GM23338 (cell line): ENCODE measurements around the gene ZNF229. TPM values are rescaled to one million over a fixed set of nuclear protein-coding genes. Genes with fewer than 3 reads are reported as not detected.

ENCODE experiments used
- ATAC-seq: fragments of 200-7000 bp; cut with Tn5 transposase; 3 replicates; pipeline ENCODE4 v1.9.1; 2020
- DNase-seq: peaks from one replicate; pipeline ENCODE4 v3.0.0-alpha.2; 2015; ENCODE audit warnings: low spot score
- H2AFZ ChIP-seq: fragments of 200-600 bp; sonication (generic); 2 replicates; pipeline ENCODE4 v1.8.0; 2016; ENCODE audit warnings: antibody characterized with exemption, mild to moderate bottlenecking, moderate library complexity
- H3F3A ChIP-seq: fragments of 200-600 bp; sonication (generic); replicated peaks from 2 replicates; pipeline ENCODE4 v1.8.0; 2017; ENCODE audit warnings: antibody characterized with exemption, mixed run types, low read depth
- H3K27ac ChIP-seq: fragments of 200-600 bp; sonication (generic); 2 replicates; pipeline ENCODE4 v1.6.1; 2016; ENCODE audit warnings: low read depth
- H3K27me3 ChIP-seq: fragments of 200-600 bp; sonication (generic); 2 replicates; pipeline ENCODE4 v1.8.0; 2016; ENCODE audit warnings: mild to moderate bottlenecking, mixed run types, moderate library complexity; ENCODE audit not compliant: insufficient read depth
- H3K36me3 ChIP-seq: fragments of 200-600 bp; sonication (generic); 2 replicates; pipeline ENCODE4 v1.8.0; 2016; ENCODE audit warnings: mild to moderate bottlenecking; ENCODE audit not compliant: insufficient read depth
- H3K4me1 ChIP-seq: fragments of 200-600 bp; sonication (generic); 2 replicates; pipeline ENCODE4 v1.8.0; 2016; ENCODE audit warnings: mild to moderate bottlenecking, moderate library complexity; ENCODE audit not compliant: insufficient read depth
- H3K4me2 ChIP-seq: fragments of 200-600 bp; sonication (generic); 2 replicates; pipeline ENCODE4 v1.7.1; 2017; ENCODE audit warnings: mixed run types
- H3K4me3 ChIP-seq: fragments of 200-600 bp; sonication (generic); 2 replicates; pipeline ENCODE4 v1.6.1; 2016; ENCODE audit warnings: mixed run types
- H3K79me2 ChIP-seq: fragments of 200-600 bp; sonication (generic); replicated peaks from 2 replicates; pipeline ENCODE4 v1.8.0; 2017; ENCODE audit warnings: mild to moderate bottlenecking; ENCODE audit not compliant: insufficient read depth
- H3K9me2 ChIP-seq: fragments of 200-600 bp; sonication (generic); 2 replicates; pipeline ENCODE4 v1.8.0; 2017; ENCODE audit not compliant: insufficient read depth
- H4K20me1 ChIP-seq: fragments of 200-600 bp; sonication (generic); replicated peaks from 2 replicates; pipeline ENCODE4 v1.8.0; 2017; ENCODE audit warnings: mild to moderate bottlenecking; ENCODE audit not compliant: insufficient read depth
- H3K27ac Mint-ChIP-seq: 2 replicates; pipeline ENCODE4 v1.8.0; 2020; ENCODE audit warnings: inconsistent platforms, mild to moderate bottlenecking, moderate library complexity, mixed read lengths
- H3K27me3 Mint-ChIP-seq: 3 replicates; pipeline ENCODE4 v1.8.0; 2022; ENCODE audit warnings: low read depth, mild to moderate bottlenecking, moderate library complexity, mixed read lengths, inconsistent platforms; ENCODE audit not compliant: insufficient read depth, poor library complexity
- H3K36me3 Mint-ChIP-seq: 3 replicates; pipeline ENCODE4 v1.8.0; 2021; ENCODE audit warnings: low read depth, mild to moderate bottlenecking, inconsistent platforms, moderate library complexity, mixed read lengths
- H3K4me1 Mint-ChIP-seq: 3 replicates; pipeline ENCODE4 v1.8.0; 2020; ENCODE audit warnings: mild to moderate bottlenecking, inconsistent platforms, mixed read lengths
- H3K4me3 Mint-ChIP-seq: 3 replicates; pipeline ENCODE4 v1.8.0; 2021; ENCODE audit warnings: moderate library complexity, mild to moderate bottlenecking, inconsistent platforms, mixed read lengths
- H3K9me3 Mint-ChIP-seq: 3 replicates; pipeline ENCODE4 v1.8.0; 2020; ENCODE audit warnings: moderate library complexity, mild to moderate bottlenecking, inconsistent platforms, mixed read lengths
- CREB1 ChIP-seq: fragments of 250-450 bp; sonication (Bioruptor Pico); IDR thresholded peaks from 2 replicates; pipeline ENCODE4 v1.5.0; 2020; ENCODE audit warnings: low read depth, mild to moderate bottlenecking, moderate library complexity
- EZH2 ChIP-seq: fragments of 200-600 bp; sonication (generic); IDR thresholded peaks from one replicate; pipeline ENCODE4 v1.8.0; 2017; ENCODE audit warnings: antibody characterized with exemption, mild to moderate bottlenecking, low read depth; ENCODE audit not compliant: unreplicated experiment
- EZH2phosphoT487 ChIP-seq: fragments of 200-600 bp; sonication (generic); IDR thresholded peaks from one replicate; pipeline ENCODE4 v1.8.1; 2018; ENCODE audit warnings: antibody characterized with exemption; ENCODE audit not compliant: unreplicated experiment
- JUNB ChIP-seq: IDR thresholded peaks from one replicate; pipeline ENCODE4 v1.6.1; 2016; ENCODE audit warnings: antibody characterized with exemption; ENCODE audit not compliant: unreplicated experiment
- NANOG ChIP-seq: IDR thresholded peaks from 2 replicates; pipeline ENCODE4 v1.6.1; 2016; ENCODE audit warnings: antibody characterized with exemption, borderline replicate concordance
- POLR2AphosphoS5 ChIP-seq: IDR thresholded peaks from 2 replicates; pipeline ENCODE4 v1.6.1; 2016; ENCODE audit warnings: antibody characterized with exemption, low read depth
- STAT1 ChIP-seq: IDR thresholded peaks from one replicate; pipeline ENCODE4 v1.6.1; 2016; ENCODE audit warnings: antibody characterized with exemption; ENCODE audit not compliant: unreplicated experiment
- ZNF114 ChIP-seq: fragments of 250-450 bp; sonication (Bioruptor Pico); IDR thresholded peaks from 2 replicates; pipeline ENCODE4 v1.5.0; 2020; ENCODE audit warnings: mild to moderate bottlenecking, moderate library complexity
- ZNF331 ChIP-seq: fragments of 250-450 bp; sonication (Bioruptor Pico); IDR thresholded peaks from 2 replicates; pipeline ENCODE4 v1.5.0; 2020; ENCODE audit warnings: low read depth, mild to moderate bottlenecking, moderate library complexity
- long read RNA-seq: library from polyadenylated mRNA; unstranded; transcript quantifications from one replicate; pipeline ENCODE4 v2.0.0, GENCODE V29; 2020; ENCODE audit not compliant: unreplicated experiment
- polyA plus RNA-seq: library from polyadenylated mRNA; unstranded; fragments of >200 nt; fragmentation: Nextera tagmentation; extraction: Ambion mirVana; gene quantifications from 2 replicates; pipeline ENCODE4 v1.2.1, GENCODE V29; 2016
- total RNA-seq: library from RNA; depleted of rRNA; stranded (reverse); fragments of >200 nt; shearing (Covaris generic); gene quantifications from 2 replicates; pipeline ENCODE4 v1.2.3, GENCODE V29; 2014; rRNA removed
- TF ChIP-seq, protein P1 (sequence below): IDR thresholded peaks from 2 replicates; pipeline ENCODE4 v1.6.1; 2016; ENCODE audit warnings: antibody characterized with exemption
- TF ChIP-seq, protein P2 (sequence below): IDR thresholded peaks from one replicate; pipeline ENCODE4 v1.6.1; 2018; ENCODE audit warnings: antibody characterized with exemption; ENCODE audit not compliant: unreplicated experiment
- TF ChIP-seq, protein P3 (sequence below), 2 experiments: fragments of 200-600 bp in 1 of 2; sonication (generic) in 1 of 2; conservative IDR thresholded peaks; 2 replicates each; pipeline versions ENCODE4 v1.5.1 to v1.6.1; 2016 to 2017; ENCODE audit warnings: antibody characterized with exemption in 2 of 2, low read depth in 2 of 2, mild to moderate bottlenecking in 2 of 2, moderate library complexity in 1 of 2

The ZNF229 gene
- total RNA-seq (4.0 and 5.2 TPM in 2 replicates), polyA plus RNA-seq (2.6 and 3.4 TPM in 2 replicates)
- long read RNA-seq, partial matches to known transcripts, result 1 of 2 reads
- long read RNA-seq, other reads (novel, unspliced or antisense), result 1 of 2 reads

DNA sequence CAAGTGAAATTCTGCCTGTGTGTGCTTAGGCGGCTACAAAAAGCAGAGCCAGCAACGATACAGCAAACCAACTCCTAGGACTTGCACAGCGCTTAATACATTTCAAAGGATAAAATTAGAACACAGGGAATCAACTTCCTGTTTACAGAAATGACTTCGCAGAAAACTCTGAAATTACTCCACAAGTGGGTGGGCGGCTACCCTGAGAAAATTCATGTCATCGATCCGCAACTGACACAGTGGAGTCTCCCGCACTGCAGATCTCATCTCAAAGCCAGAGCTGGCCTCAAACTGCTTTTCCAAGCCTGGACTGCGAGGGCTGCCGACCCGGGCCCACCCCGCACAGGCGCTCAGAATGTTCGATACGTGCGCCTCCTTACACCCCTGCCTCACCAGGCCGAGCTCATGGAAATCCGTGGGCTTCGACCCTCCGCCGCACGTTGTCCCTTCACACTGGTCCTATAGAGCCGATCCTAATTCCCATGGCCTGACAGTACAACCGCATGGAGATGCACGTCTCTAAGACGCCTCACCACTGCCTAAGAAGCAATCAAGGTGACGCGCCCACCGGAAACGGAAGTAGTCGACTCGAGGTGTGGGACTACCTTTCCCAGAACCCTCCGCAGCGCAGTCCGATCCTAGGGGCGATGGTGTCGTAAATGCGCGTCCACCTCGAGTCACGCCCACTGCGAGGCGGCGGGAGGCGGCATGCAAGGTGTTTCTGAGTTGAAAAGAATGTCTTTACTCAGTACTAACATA, at the start of gene ZNF229:
Gene ZNF229 (minus strand): TSS at position 557 of the 759 bp plus-strand sequence. CDS start 5,625 bp downstream, outside the sequence.
- H3F3A ChIP-seq, result no peaks in the 10 kb centered on the region
- peak within 1 kb of the TSS; percentile 84 for H3K4me2 ChIP-seq
- Mint-ChIP-seq H3K27ac (peak within 1 kb of the TSS; percentile 92), H3K36me3 (peaks cover 59% of the 10 kb centered on the region), H3K27me3 (peaks cover 15% of the 10 kb centered on the region), H3K4me1 (0 out of 3 replicates have a peak, but pooled peaks cover 4% of the 10 kb centered on the region), H3K4me3 (peak within 1 kb of the TSS; percentile 99), H3K9me3 (peaks cover 67% of the 10 kb centered on the region)
- no peak within 1 kb of the TSS for H3K27ac ChIP-seq
- peak within 1 kb of the TSS; percentile 71 for H3K4me3 ChIP-seq
- no peaks in the 10 kb centered on the region; the same call in 1 of the 2 replicates for H4K20me1 ChIP-seq
- no peaks in the 10 kb centered on the region; the same call in 1 of the 2 replicates for H3K36me3 ChIP-seq
- H3K27me3 ChIP-seq, result no peaks in the 10 kb centered on the region
- DNase-seq (peak; percentile 99), ATAC-seq (peak; percentile 100)
- H3K79me2 ChIP-seq, result 0 out of 2 replicates have a peak, but pooled peaks cover 13% of the 10 kb centered on the region
- peaks cover 4% of the 10 kb centered on the region for H3K9me2 ChIP-seq
- TF ChIP-seq POLR2AphosphoS5 (peak; percentile 82), EZH2phosphoT487 (no peak), ZNF331 (CRISPR knock-in tag) (no peak), STAT1 (no peak), CREB1 (CRISPR knock-in tag) (peak; percentile 90), ZNF114 (CRISPR knock-in tag) (no peak)
- TF ChIP-seq, protein P1, sequence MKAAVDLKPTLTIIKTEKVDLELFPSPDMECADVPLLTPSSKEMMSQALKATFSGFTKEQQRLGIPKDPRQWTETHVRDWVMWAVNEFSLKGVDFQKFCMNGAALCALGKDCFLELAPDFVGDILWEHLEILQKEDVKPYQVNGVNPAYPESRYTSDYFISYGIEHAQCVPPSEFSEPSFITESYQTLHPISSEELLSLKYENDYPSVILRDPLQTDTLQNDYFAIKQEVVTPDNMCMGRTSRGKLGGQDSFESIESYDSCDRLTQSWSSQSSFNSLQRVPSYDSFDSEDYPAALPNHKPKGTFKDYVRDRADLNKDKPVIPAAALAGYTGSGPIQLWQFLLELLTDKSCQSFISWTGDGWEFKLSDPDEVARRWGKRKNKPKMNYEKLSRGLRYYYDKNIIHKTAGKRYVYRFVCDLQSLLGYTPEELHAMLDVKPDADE, result peak; percentile 98
- TF ChIP-seq, protein P2, sequence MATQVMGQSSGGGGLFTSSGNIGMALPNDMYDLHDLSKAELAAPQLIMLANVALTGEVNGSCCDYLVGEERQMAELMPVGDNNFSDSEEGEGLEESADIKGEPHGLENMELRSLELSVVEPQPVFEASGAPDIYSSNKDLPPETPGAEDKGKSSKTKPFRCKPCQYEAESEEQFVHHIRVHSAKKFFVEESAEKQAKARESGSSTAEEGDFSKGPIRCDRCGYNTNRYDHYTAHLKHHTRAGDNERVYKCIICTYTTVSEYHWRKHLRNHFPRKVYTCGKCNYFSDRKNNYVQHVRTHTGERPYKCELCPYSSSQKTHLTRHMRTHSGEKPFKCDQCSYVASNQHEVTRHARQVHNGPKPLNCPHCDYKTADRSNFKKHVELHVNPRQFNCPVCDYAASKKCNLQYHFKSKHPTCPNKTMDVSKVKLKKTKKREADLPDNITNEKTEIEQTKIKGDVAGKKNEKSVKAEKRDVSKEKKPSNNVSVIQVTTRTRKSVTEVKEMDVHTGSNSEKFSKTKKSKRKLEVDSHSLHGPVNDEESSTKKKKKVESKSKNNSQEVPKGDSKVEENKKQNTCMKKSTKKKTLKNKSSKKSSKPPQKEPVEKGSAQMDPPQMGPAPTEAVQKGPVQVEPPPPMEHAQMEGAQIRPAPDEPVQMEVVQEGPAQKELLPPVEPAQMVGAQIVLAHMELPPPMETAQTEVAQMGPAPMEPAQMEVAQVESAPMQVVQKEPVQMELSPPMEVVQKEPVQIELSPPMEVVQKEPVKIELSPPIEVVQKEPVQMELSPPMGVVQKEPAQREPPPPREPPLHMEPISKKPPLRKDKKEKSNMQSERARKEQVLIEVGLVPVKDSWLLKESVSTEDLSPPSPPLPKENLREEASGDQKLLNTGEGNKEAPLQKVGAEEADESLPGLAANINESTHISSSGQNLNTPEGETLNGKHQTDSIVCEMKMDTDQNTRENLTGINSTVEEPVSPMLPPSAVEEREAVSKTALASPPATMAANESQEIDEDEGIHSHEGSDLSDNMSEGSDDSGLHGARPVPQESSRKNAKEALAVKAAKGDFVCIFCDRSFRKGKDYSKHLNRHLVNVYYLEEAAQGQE, result no peak
- H2AFZ ChIP-seq, result peak within 1 kb of the TSS; percentile 80; the same call in 1 of the 2 replicates
- peaks cover 6% of the 10 kb centered on the region; the same call in 1 of the 2 replicates for H3K4me1 ChIP-seq

- no peak overlapping the region for H3K4me3 Mint-ChIP-seq
Observed at GRCh38 chr19:44496711-44497110, 48.4 kb upstream of the ZNF229 start.

More at GRCh38 chr19:44496711-44497110, 48.4 kb upstream of the ZNF229 start:
- no peaks in the 10 kb centered on the region for H3K27me3 ChIP-seq
- H2AFZ ChIP-seq, result no peak overlapping the region
- H3K27ac ChIP-seq, result no peak overlapping the region
- H3K79me2 ChIP-seq, result peaks cover 76% of the 10 kb centered on the region
- H3K4me1 ChIP-seq, result no peaks in the 10 kb centered on the region
- ATAC-seq (no peak), DNase-seq (no peak)
- Mint-ChIP-seq H3K27ac (no peak overlapping the region), H3K4me1 (peaks cover 11% of the 10 kb centered on the region), H3K36me3 (peaks cover 84% of the 10 kb centered on the region), H3K27me3 (peaks cover 24% of the 10 kb centered on the region), H3K9me3 (peaks cover 88% of the 10 kb centered on the region)
- no peaks in the 10 kb centered on the region; the same call in 1 of the 2 replicates for H3K9me2 ChIP-seq
- no peaks in the 10 kb centered on the region; the same call in none of the 2 replicates for H4K20me1 ChIP-seq
- peaks cover 33% of the 10 kb centered on the region for H3K36me3 ChIP-seq
- TF ChIP-seq ZNF114 (CRISPR knock-in tag) (no peak), EZH2 (no peak), EZH2phosphoT487 (no peak), JUNB (no peak), NANOG (no peak)
- TF ChIP-seq, protein P3, sequence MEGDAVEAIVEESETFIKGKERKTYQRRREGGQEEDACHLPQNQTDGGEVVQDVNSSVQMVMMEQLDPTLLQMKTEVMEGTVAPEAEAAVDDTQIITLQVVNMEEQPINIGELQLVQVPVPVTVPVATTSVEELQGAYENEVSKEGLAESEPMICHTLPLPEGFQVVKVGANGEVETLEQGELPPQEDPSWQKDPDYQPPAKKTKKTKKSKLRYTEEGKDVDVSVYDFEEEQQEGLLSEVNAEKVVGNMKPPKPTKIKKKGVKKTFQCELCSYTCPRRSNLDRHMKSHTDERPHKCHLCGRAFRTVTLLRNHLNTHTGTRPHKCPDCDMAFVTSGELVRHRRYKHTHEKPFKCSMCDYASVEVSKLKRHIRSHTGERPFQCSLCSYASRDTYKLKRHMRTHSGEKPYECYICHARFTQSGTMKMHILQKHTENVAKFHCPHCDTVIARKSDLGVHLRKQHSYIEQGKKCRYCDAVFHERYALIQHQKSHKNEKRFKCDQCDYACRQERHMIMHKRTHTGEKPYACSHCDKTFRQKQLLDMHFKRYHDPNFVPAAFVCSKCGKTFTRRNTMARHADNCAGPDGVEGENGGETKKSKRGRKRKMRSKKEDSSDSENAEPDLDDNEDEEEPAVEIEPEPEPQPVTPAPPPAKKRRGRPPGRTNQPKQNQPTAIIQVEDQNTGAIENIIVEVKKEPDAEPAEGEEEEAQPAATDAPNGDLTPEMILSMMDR (conservative IDR thresholded peaks at IDR 0.05; ENCODE audit: low read depth in 2 of 2), result no peak
- TF ChIP-seq, protein P2, result no peak
- H3K4me2 ChIP-seq, result no peak overlapping the region
- H3F3A ChIP-seq, result no peaks in the 10 kb centered on the region
- H3K4me3 ChIP-seq, result no peak overlapping the region
